GM12878 (cell line): ENCODE measurements around the gene FGF19. TPM values are rescaled to one million over a fixed set of nuclear protein-coding genes. Genes with fewer than 3 reads are reported as not detected.

Source experiments
- ATAC-seq: fragments of 200-7000 bp; cut with Tn5 transposase; 3 replicates; pipeline ENCODE4 v1.9.1; 2020; ENCODE audit warnings: mild to moderate bottlenecking, moderate library complexity
- BruUV-seq: library from RNA; stranded (reverse); fragments of 400-500 nt; replicated peaks from 2 replicates; lab custom pipeline; 2021; lab: Mats Ljungman, UMichigan
- CTCF ChIA-PET: fragments of 300-600 bp; sonication (Branson Sonifier 250); formaldehyde crosslinking; extraction: SDS; loops from one replicate; lab custom pipeline; 2021; ENCODE audit warnings: inconsistent platforms; lab: Yijun Ruan, JAX
- POLR2A ChIA-PET: fragments of 350-600 bp; formaldehyde crosslinking; extraction: SDS; loops from one replicate; lab custom pipeline; 2021; ENCODE audit warnings: inconsistent platforms; lab: Charles Lee
- RAD21 ChIA-PET: fragments of 300-600 bp; sonication (Branson Sonifier 250); formaldehyde crosslinking; loops from one replicate; lab custom pipeline; 2023; ENCODE audit warnings: antibody characterized with exemption; ENCODE audit not compliant: unreplicated experiment; lab: Charles Lee
- SMC1A ChIA-PET: fragments of 300-600 bp; sonication (Branson Sonifier 250); formaldehyde crosslinking; loops from one replicate; lab custom pipeline; 2023; ENCODE audit not compliant: unreplicated experiment, uncharacterized antibody; lab: Charles Lee
- DNase-seq: peaks from one replicate; pipeline ENCODE4 v3.0.0-alpha.2; 2011; ENCODE audit warnings: low read depth, low spot score
- FAIRE-seq: peaks from 3 replicates; lab custom pipeline; 2011; peaks lifted over from hg19 to GRCh38; lab: Jason Lieb, UNC
- H2AFZ ChIP-seq: 2 replicates; pipeline ENCODE4 v1.6.0; 2011; ENCODE audit warnings: low read depth, low read length, control low read depth; ENCODE audit not compliant: control insufficient read depth
- H3K27ac ChIP-seq: 2 replicates; pipeline ENCODE4 v1.5.1; 2011; ENCODE audit warnings: control low read depth; ENCODE audit not compliant: control insufficient read depth, insufficient read depth
- H3K27me3 ChIP-seq, 2 experiments: replicated peaks in 1 of 2; 2 replicates each; pipeline versions ENCODE4 v1.6.0 to v1.6.1; 2011; ENCODE audit warnings: low read length in 1 of 2; ENCODE audit not compliant: control insufficient read depth in 2 of 2, insufficient read depth in 2 of 2
- H3K36me3 ChIP-seq, 2 experiments: 2 replicates each; pipeline ENCODE4 v1.5.1; 2011; ENCODE audit warnings: low read length in 1 of 2; ENCODE audit not compliant: control insufficient read depth in 2 of 2, insufficient read depth in 2 of 2
- H3K4me1 ChIP-seq: 2 replicates; pipeline ENCODE4 v1.6.1; 2011; ENCODE audit warnings: mild to moderate bottlenecking, low read length, moderate library complexity, mixed read lengths; ENCODE audit not compliant: control insufficient read depth, insufficient read depth
- H3K4me2 ChIP-seq: 2 replicates; pipeline ENCODE4 v1.6.0; 2011; ENCODE audit warnings: control low read depth; ENCODE audit not compliant: control insufficient read depth, insufficient read depth
- H3K4me3 ChIP-seq: fragments of 200-600 bp; sonication (generic); 2 replicates; pipeline ENCODE4 v1.5.1; 2016
- H3K79me2 ChIP-seq: 2 replicates; pipeline ENCODE4 v1.6.0; 2011; ENCODE audit warnings: low read length; ENCODE audit not compliant: control insufficient read depth, insufficient read depth
- H3K9ac ChIP-seq: 2 replicates; pipeline ENCODE4 v1.8.0; 2011; ENCODE audit warnings: low read length, control low read depth, mixed read lengths; ENCODE audit not compliant: control insufficient read depth, insufficient read depth
- H3K9me3 ChIP-seq: replicated peaks from 3 replicates; pipeline ENCODE4 v1.5.1; 2011; ENCODE audit warnings: mild to moderate bottlenecking, low read length; ENCODE audit not compliant: control insufficient read depth, insufficient read depth
- H4K20me1 ChIP-seq: 2 replicates; pipeline ENCODE4 v1.6.0; 2011; ENCODE audit not compliant: control insufficient read depth, insufficient read depth
- ASH2L ChIP-seq: fragments of 300-600, 200-600 bp; sonication (generic); IDR thresholded peaks from 2 replicates; pipeline ENCODE4 v1.6.1; 2017; ENCODE audit warnings: low read depth, mild to moderate bottlenecking, borderline replicate concordance
- ATF7 ChIP-seq: fragments of 450-650 bp; IDR thresholded peaks from 2 replicates; pipeline ENCODE4 v1.6.1; 2016; ENCODE audit warnings: low read depth, mild to moderate bottlenecking
- BMI1 ChIP-seq: fragments of 450-650 bp; IDR thresholded peaks from 2 replicates; pipeline ENCODE4 v1.6.1; 2016; ENCODE audit warnings: mild to moderate bottlenecking, moderate library complexity, borderline replicate concordance
- DPF2 ChIP-seq: fragments of 450-650 bp; IDR thresholded peaks from 2 replicates; pipeline ENCODE4 v1.6.1; 2017; ENCODE audit warnings: mild to moderate bottlenecking
- POU2F2 ChIP-seq: IDR thresholded peaks from 3 replicates; pipeline ENCODE4 v1.6.1; 2011; ENCODE audit warnings: low read depth, mild to moderate bottlenecking, low read length, borderline replicate concordance
- SMAD5 ChIP-seq: IDR thresholded peaks from 2 replicates; pipeline ENCODE4 v1.6.1; 2016; ENCODE audit warnings: antibody characterized with exemption, low read depth
- SREBF1 ChIP-seq: IDR thresholded peaks from 2 replicates; pipeline ENCODE4 v1.6.1; 2012; ENCODE audit warnings: mild to moderate bottlenecking, low read length
- WRNIP1 ChIP-seq: IDR thresholded peaks from 2 replicates; pipeline ENCODE4 v1.6.1; 2011; ENCODE audit warnings: low read depth, low read length, improper control_type of control experiment, borderline replicate concordance
- ZBTB40 ChIP-seq: fragments of 450-650 bp; IDR thresholded peaks from 2 replicates; pipeline ENCODE4 v1.6.1; 2016; ENCODE audit warnings: mild to moderate bottlenecking, moderate library complexity, borderline replicate concordance
- ZNF622 ChIP-seq: fragments of 450-650 bp; IDR thresholded peaks from 2 replicates; pipeline ENCODE4 v1.6.1; 2017; ENCODE audit warnings: mild to moderate bottlenecking, inconsistent platforms
- ZSCAN29 ChIP-seq: fragments of 450-650 bp; IDR thresholded peaks from 2 replicates; pipeline ENCODE4 v1.6.1; 2017; ENCODE audit warnings: mild to moderate bottlenecking, moderate library complexity
- WGBS: methylation state at CpG from one replicate; pipeline ENCODE4 v1.1.6; 2016; ENCODE audit warnings: low lambda C conversion rate; ENCODE audit not compliant: insufficient replicate concordance, insufficient coverage; ENCODE audit errors: missing lambda C conversion rate; 5-methylcytosine and 5-hydroxymethylcytosine counted together
- in situ Hi-C: fragments of 300-500 bp; cut with MboI; formaldehyde crosslinking; loops from 9 replicates; pipeline ENCODE4 v1.14.3; 2018; ENCODE audit warnings: mixed read lengths
- intact Hi-C: fragments of 100-400 bp; cut with micrococcal nuclease; formaldehyde crosslinking; loops from one replicate; pipeline ENCODE4 v1.14.2; 2022; ENCODE audit not compliant: unreplicated experiment
- polyA plus RNA-seq, 11 experiments: library from polyadenylated mRNA; depleted of rRNA in 4 of 11; unstranded in 6 of 11; stranded (reverse) in 5 of 11; fragments of >200 nt; fragmentation: Nextera tagmentation in 4 of 11; fragmentation: Illumina TruSeq in 1 of 11; extraction: Ambion mirVana in 4 of 11; extraction: Trizol in 1 of 11; gene quantifications; 1 replicate in 1 of 11; 2 replicates in 10 of 11; pipeline versions ENCODE4 v1.2.1 to v1.2.3, GENCODE V29; 2011 to 2016; ENCODE audit warnings: inconsistent platforms in 2 of 11, missing spikeins in 2 of 11, low read depth in 1 of 11
- total RNA-seq, 4 experiments: library from RNA; depleted of rRNA in 3 of 4; stranded (reverse); fragments of >200 nt in 3 of 4; fragmentation: Illumina TruSeq in 1 of 4; extraction: Trizol in 1 of 4; gene quantifications; 2 replicates each; pipeline versions ENCODE4 v1.2.1 to v1.2.3, GENCODE V29; 2013 to 2021
- TF ChIP-seq, protein P1 (sequence below), 3 experiments: IDR thresholded peaks in 2 of 3; conservative IDR thresholded peaks in 1 of 3; 2 replicates each; pipeline ENCODE4 v1.5.1; 2011; ENCODE audit warnings: low read depth in 3 of 3, low read length in 3 of 3, mild to moderate bottlenecking in 3 of 3, control low read depth in 2 of 3, moderate library complexity in 2 of 3, inconsistent platforms in 1 of 3, mixed read lengths in 1 of 3; ENCODE audit not compliant: control insufficient read depth in 2 of 3, insufficient read depth in 1 of 3; ENCODE audit errors: extremely low read depth in 1 of 3

Gene FGF19
- total and polyA plus RNA-seq, 10 of the 15 experiments (the other 5 are each of a cell fraction or from before 2014, with no cell fraction given): 0.08 TPM; not detected in 9

DNA sequence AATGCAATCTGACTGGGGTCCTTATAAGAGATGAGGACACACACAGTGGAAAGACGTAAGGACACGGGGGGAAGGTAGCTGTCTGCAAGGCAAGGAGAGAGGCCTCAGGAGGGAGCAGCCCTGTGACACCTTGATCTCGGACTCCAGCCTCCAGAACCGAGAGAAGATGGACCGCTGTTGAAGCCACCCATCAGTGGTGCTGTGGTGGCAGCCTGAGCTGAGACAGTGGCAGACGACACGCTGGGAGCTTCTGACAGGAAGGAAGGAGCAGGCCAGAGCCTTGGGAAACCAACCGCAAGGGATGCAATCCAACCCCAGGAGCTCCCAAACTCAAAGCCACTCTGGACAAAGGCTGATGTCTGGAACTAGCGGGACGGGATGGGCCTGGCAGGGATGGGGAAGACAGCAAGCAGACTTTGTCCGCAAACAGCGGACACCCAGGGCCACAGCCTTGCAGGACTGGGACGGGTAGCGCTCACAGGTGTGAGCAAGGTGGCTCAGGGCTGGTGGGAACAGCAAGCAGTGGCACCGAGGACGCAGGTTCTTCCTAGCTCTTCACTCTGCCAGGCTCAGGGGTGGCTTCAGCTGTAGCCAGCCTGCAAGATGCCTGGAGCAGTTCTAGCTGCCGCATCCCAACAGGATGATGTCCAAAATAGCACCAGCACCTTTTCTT is 39.6 kb downstream of the FGF19 start (continued):
- no peak for TF ChIP-seq DPF2

- FAIRE-seq: no peak
- DNase-seq: no peak
- peaks cover 3% of the 10 kb centered on the region; the same call in 1 of the 2 replicates for H4K20me1 ChIP-seq
- no peak for ATAC-seq
- no peak overlapping the region for H3K27ac ChIP-seq
- POLR2A ChIA-PET: no interaction called here
- H3K9ac ChIP-seq: no peak overlapping the region
- in situ Hi-C loops (loop anchor here (10.0 kb wide), 1 partner anchor 559 kb away; no protein-coding TSS in a partner anchor), intact Hi-C loops (no loop called here)
- SMC1A ChIA-PET: no interaction called here
- no peaks in the 10 kb centered on the region for H3K9me3 ChIP-seq
- H2AFZ ChIP-seq: no peak overlapping the region
- no peak overlapping the region for H3K4me3 ChIP-seq
- H3K4me1 ChIP-seq: no peaks in the 10 kb centered on the region
- no peaks in the 10 kb centered on the region for H3K27me3 ChIP-seq
- RAD21 ChIA-PET: no interaction called here
- H3K36me3 ChIP-seq: peaks cover 0 to 7% of the 10 kb centered on the region in 2 experiments; a peak in 2 of 4 replicates
- CTCF ChIA-PET: no interaction called here
- 73% methylated on average over 6 of the region's 6 CpGs for WGBS
- TF ChIP-seq ATF7: no peak
- TF ChIP-seq, protein P1, sequence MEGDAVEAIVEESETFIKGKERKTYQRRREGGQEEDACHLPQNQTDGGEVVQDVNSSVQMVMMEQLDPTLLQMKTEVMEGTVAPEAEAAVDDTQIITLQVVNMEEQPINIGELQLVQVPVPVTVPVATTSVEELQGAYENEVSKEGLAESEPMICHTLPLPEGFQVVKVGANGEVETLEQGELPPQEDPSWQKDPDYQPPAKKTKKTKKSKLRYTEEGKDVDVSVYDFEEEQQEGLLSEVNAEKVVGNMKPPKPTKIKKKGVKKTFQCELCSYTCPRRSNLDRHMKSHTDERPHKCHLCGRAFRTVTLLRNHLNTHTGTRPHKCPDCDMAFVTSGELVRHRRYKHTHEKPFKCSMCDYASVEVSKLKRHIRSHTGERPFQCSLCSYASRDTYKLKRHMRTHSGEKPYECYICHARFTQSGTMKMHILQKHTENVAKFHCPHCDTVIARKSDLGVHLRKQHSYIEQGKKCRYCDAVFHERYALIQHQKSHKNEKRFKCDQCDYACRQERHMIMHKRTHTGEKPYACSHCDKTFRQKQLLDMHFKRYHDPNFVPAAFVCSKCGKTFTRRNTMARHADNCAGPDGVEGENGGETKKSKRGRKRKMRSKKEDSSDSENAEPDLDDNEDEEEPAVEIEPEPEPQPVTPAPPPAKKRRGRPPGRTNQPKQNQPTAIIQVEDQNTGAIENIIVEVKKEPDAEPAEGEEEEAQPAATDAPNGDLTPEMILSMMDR (IDR thresholded peaks at IDR 0.05 in 2 of 3, conservative IDR thresholded peaks at IDR 0.05 in 1 of 3; ENCODE audit: control insufficient read depth in 2 of 3, extremely low read depth in 1 of 3, insufficient read depth in 1 of 3, low read depth in 3 of 3, low read length in 3 of 3): no peak
- TF ChIP-seq ASH2L: no peak
- no peak for TF ChIP-seq ZNF622
- no peak for TF ChIP-seq BMI1
- TF ChIP-seq SREBF1: no peak
- TF ChIP-seq ZBTB40: no peak
- no peak for TF ChIP-seq WRNIP1
- no peak for TF ChIP-seq ZSCAN29
- TF ChIP-seq SMAD5: no peak
- TF ChIP-seq POU2F2: no peak
- no TSS peak for BruUV-seq
- H3K79me2 ChIP-seq: no peaks in the 10 kb centered on the region
- no peak overlapping the region for H3K4me2 ChIP-seq
These were observed 40.5 kb downstream of the FGF19 start for GRCh38 chr11:69663326-69663725.
